CD4-positive, alpha-beta T cell treated with Interleukin-15 for 4 hours (primary cell): ENCODE results near the gene LMF1.
A peak's percentile ranks its signal among the peaks of the same experiment; 100 is the strongest.

Experiments used
- DNase-seq: peaks from one replicate; pipeline ENCODE4 v3.0.0-alpha.2; 2020; ENCODE audit warnings: low spot score

The LMF1 gene

GRCh38 chr16:1002399-1003166 is 31.8 kb upstream of the LMF1 start:
- peak; percentile 79 for DNase-seq

GRCh38 chr16:1001096-1001495 is 30.3 kb upstream of the LMF1 start:
- no peak for DNase-seq

- DNase-seq: no peak
These were observed 29.8 kb upstream of the LMF1 start for GRCh38 chr16:1000608-1001007.

GRCh38 chr16:999677-1000076 is 28.9 kb upstream of the LMF1 start:
- DNase-seq: no peak

- DNase-seq: no peak
These were observed 27.8 kb upstream of the LMF1 start for GRCh38 chr16:998615-999014.

GRCh38 chr16:998211-998610 is 27.4 kb upstream of the LMF1 start:
- no peak for DNase-seq

- peak; percentile 84 for DNase-seq
These were observed 26.8 kb upstream of the LMF1 start for GRCh38 chr16:997440-998051.

GRCh38 chr16:996681-997080 is 25.9 kb upstream of the LMF1 start:
- DNase-seq: peak; percentile 44

- no peak for DNase-seq
These were observed 25.0 kb upstream of the LMF1 start for GRCh38 chr16:995783-996182.

GRCh38 chr16:995087-995486 is 24.3 kb upstream of the LMF1 start:
- no peak for DNase-seq

GRCh38 chr16:993731-994130 is 22.9 kb upstream of the LMF1 start:
- no peak for DNase-seq

GRCh38 chr16:991773-992172 is 21.0 kb upstream of the LMF1 start:
- no peak for DNase-seq

GRCh38 chr16:991345-991744 is 20.6 kb upstream of the LMF1 start:
- no peak for DNase-seq

GRCh38 chr16:990516-991291 is 19.9 kb upstream of the LMF1 start:
- DNase-seq: no peak

GRCh38 chr16:989354-989814 is 18.6 kb upstream of the LMF1 start:
- DNase-seq: no peak

- no peak for DNase-seq
These were observed 17.9 kb upstream of the LMF1 start for GRCh38 chr16:988471-989353.

GRCh38 chr16:987906-988305 is 17.1 kb upstream of the LMF1 start:
- no peak for DNase-seq

GRCh38 chr16:986925-987582 is 16.3 kb upstream of the LMF1 start:
- no peak for DNase-seq

- no peak for DNase-seq
These were observed 15.6 kb upstream of the LMF1 start for GRCh38 chr16:986411-986810.

- no peak for DNase-seq
These were observed 15.0 kb upstream of the LMF1 start for GRCh38 chr16:985646-986400.
